H1 (cell line): ENCODE measurements around the gene RAMP1. TPM values are rescaled to one million over a fixed set of nuclear protein-coding genes. Genes with fewer than 3 reads are reported as not detected.
A peak's percentile ranks its signal among the peaks of the same experiment; 100 is the strongest.

Experiments
- CTCF ChIA-PET: fragments of 300-600 bp; sonication (Branson Sonifier 250); formaldehyde crosslinking; loops from one replicate; lab custom pipeline; 2021; ENCODE audit not compliant: partially characterized antibody; lab: Charles Lee
- POLR2A ChIA-PET: fragments of 300-600 bp; sonication (Branson Sonifier 250); formaldehyde crosslinking; loops from one replicate; lab custom pipeline; 2021; ENCODE audit warnings: inconsistent platforms; ENCODE audit not compliant: partially characterized antibody; lab: Charles Lee
- DNase-seq, 2 experiments: peaks; one replicate each; pipeline versions ENCODE4 v3.0.0 to v3.0.0-alpha.2; 2010 to 2022; ENCODE audit warnings: low spot score in 2 of 2, low read depth in 1 of 2, mixed read lengths in 1 of 2
- FAIRE-seq: peaks from 2 replicates; lab custom pipeline; 2011; peaks lifted over from hg19 to GRCh38; lab: Jason Lieb, UNC
- H2AFZ ChIP-seq: 2 replicates; pipeline ENCODE4 v1.8.1; 2012; ENCODE audit warnings: low read length, inconsistent platforms
- H2AK5ac ChIP-seq: 2 replicates; pipeline ENCODE4 v1.6.1; 2013; ENCODE audit warnings: low read depth, low read length
- H2BK120ac ChIP-seq: replicated peaks from 2 replicates; pipeline ENCODE3; 2013; ENCODE audit warnings: low read depth, low read length, inconsistent platforms
- H2BK12ac ChIP-seq: 2 replicates; pipeline ENCODE4 v1.6.1; 2013; ENCODE audit warnings: low read depth, low read length
- H2BK15ac ChIP-seq: 2 replicates; pipeline ENCODE4 v1.6.1; 2013; ENCODE audit warnings: low read length
- H2BK20ac ChIP-seq: 2 replicates; pipeline ENCODE4 v1.6.1; 2013; ENCODE audit warnings: low read length
- H2BK5ac ChIP-seq: 2 replicates; pipeline ENCODE4 v1.6.1; 2013; ENCODE audit warnings: low read depth, low read length
- H3K14ac ChIP-seq: 2 replicates; pipeline ENCODE4 v1.6.1; 2013; ENCODE audit warnings: inconsistent platforms; ENCODE audit not compliant: insufficient read length
- H3K18ac ChIP-seq: 2 replicates; pipeline ENCODE4 v1.6.1; 2013; ENCODE audit warnings: low read length; ENCODE audit errors: extremely low read depth
- H3K23ac ChIP-seq: 2 replicates; pipeline ENCODE4 v1.6.1; 2013; ENCODE audit warnings: inconsistent platforms; ENCODE audit not compliant: insufficient read length
- H3K23me2 ChIP-seq: 2 replicates; pipeline ENCODE4 v1.6.1; 2013; ENCODE audit warnings: low read depth, low read length
- H3K27ac ChIP-seq: 2 replicates; pipeline ENCODE4 v1.6.1; 2011; ENCODE audit warnings: low read depth, low read length, inconsistent platforms
- H3K27me3 ChIP-seq, 4 experiments: replicated peaks in 1 of 4; 1 replicate in 1 of 4; 2 replicates in 3 of 4; pipeline versions ENCODE4 v1.6.1 to v1.8.1; 2011 to 2013; ENCODE audit warnings: low read length in 3 of 4, mild to moderate bottlenecking in 3 of 4, inconsistent platforms in 2 of 4, mixed read lengths in 2 of 4, moderate library complexity in 1 of 4; ENCODE audit not compliant: control insufficient read depth in 3 of 4, insufficient read depth in 3 of 4; ENCODE audit errors: extremely low read depth in 1 of 4
- H3K36me3 ChIP-seq, 4 experiments: 2 replicates each; pipeline versions ENCODE4 v1.6.1 to v1.8.1; 2011 to 2013; ENCODE audit warnings: mild to moderate bottlenecking in 4 of 4, low read length in 3 of 4, moderate library complexity in 2 of 4, control low read depth in 1 of 4, inconsistent platforms in 1 of 4; ENCODE audit not compliant: insufficient read depth in 4 of 4, control insufficient read depth in 2 of 4
- H3K4ac ChIP-seq: replicated peaks from 2 replicates; pipeline ENCODE3; 2013; ENCODE audit warnings: low read length, low read depth, mixed read lengths, inconsistent platforms; ENCODE audit not compliant: insufficient read length
- H3K4me1 ChIP-seq, 4 experiments: replicated peaks in 1 of 4; 1 replicate in 1 of 4; 2 replicates in 3 of 4; pipeline versions ENCODE4 v1.6.1 to v1.8.1; 2011 to 2013; ENCODE audit warnings: low read length in 3 of 4, inconsistent platforms in 2 of 4, mixed read lengths in 1 of 4; ENCODE audit not compliant: insufficient read depth in 4 of 4, control insufficient read depth in 3 of 4
- H3K4me2 ChIP-seq, 2 experiments: 2 replicates each; pipeline versions ENCODE4 v1.6.1 to v1.8.1; 2011 to 2013; ENCODE audit warnings: low read depth in 2 of 2, low read length in 2 of 2, control low read depth in 1 of 2, inconsistent platforms in 1 of 2, mild to moderate bottlenecking in 1 of 2; ENCODE audit not compliant: insufficient read depth in 1 of 2
- H3K4me3 ChIP-seq, 4 experiments: fragments of 200-600, 300-600 bp in 1 of 4; sonication (generic), shearing (Covaris generic), sonication (Bioruptor Twin) in 1 of 4; 2 replicates each; pipeline versions ENCODE4 v1.5.1 to v1.8.1; 2011 to 2016; ENCODE audit warnings: low read length in 4 of 4, low read depth in 3 of 4, control low read depth in 2 of 4, inconsistent platforms in 2 of 4, mild to moderate bottlenecking in 2 of 4, mixed read lengths in 1 of 4, moderate library complexity in 1 of 4; ENCODE audit not compliant: insufficient read depth in 2 of 4; ENCODE audit errors: extremely low read depth in 1 of 4
- H3K56ac ChIP-seq: replicated peaks from 2 replicates; pipeline ENCODE3; 2013; ENCODE audit warnings: low read depth, mild to moderate bottlenecking, mixed read lengths, low read length, inconsistent platforms; ENCODE audit not compliant: insufficient read length
- H3K79me1 ChIP-seq: 2 replicates; pipeline ENCODE4 v1.6.1; 2013; ENCODE audit warnings: low read depth, low read length, control low read depth
- H3K79me2 ChIP-seq, 2 experiments: 2 replicates each; pipeline versions ENCODE4 v1.6.1 to v1.8.1; 2012 to 2013; ENCODE audit warnings: low read length in 2 of 2, mild to moderate bottlenecking in 2 of 2, inconsistent platforms in 1 of 2; ENCODE audit not compliant: insufficient read depth in 2 of 2, control insufficient read depth in 1 of 2
- H3K9ac ChIP-seq, 4 experiments: replicated peaks in 1 of 4; 1 replicate in 1 of 4; 2 replicates in 3 of 4; pipeline versions ENCODE4 v1.6.1 to v1.8.1; 2011 to 2013; ENCODE audit warnings: low read depth in 3 of 4, low read length in 3 of 4, control low read depth in 2 of 4, mild to moderate bottlenecking in 2 of 4, moderate library complexity in 2 of 4, inconsistent platforms in 1 of 4; ENCODE audit errors: extremely low read depth in 1 of 4
- H3K9me3 ChIP-seq, 2 experiments: 2 replicates each; pipeline versions ENCODE4 v1.6.1 to v1.8.1; 2012 to 2013; ENCODE audit warnings: mild to moderate bottlenecking in 2 of 2, moderate library complexity in 2 of 2, control low read depth in 1 of 2, inconsistent platforms in 1 of 2, low read depth in 1 of 2, low read length in 1 of 2, mixed read lengths in 1 of 2; ENCODE audit not compliant: insufficient read depth in 2 of 2
- H4K20me1 ChIP-seq, 2 experiments: replicated peaks in 1 of 2; 2 replicates each; pipeline versions ENCODE3 to v1.8.1; 2011 to 2013; ENCODE audit warnings: inconsistent platforms in 2 of 2, low read length in 2 of 2, mild to moderate bottlenecking in 1 of 2; ENCODE audit not compliant: insufficient read depth in 2 of 2, control insufficient read depth in 1 of 2
- H4K5ac ChIP-seq: 2 replicates; pipeline ENCODE4 v1.6.1; 2013; ENCODE audit warnings: low read length, low read depth, mixed read lengths, inconsistent platforms; ENCODE audit not compliant: insufficient read length
- H4K8ac ChIP-seq: 2 replicates; pipeline ENCODE4 v1.8.0; 2013; ENCODE audit warnings: mild to moderate bottlenecking, moderate library complexity, low read length, inconsistent platforms; ENCODE audit not compliant: insufficient read depth; ENCODE audit errors: extremely low read depth
- H4K91ac ChIP-seq: replicated peaks from 2 replicates; pipeline ENCODE3; 2013; ENCODE audit warnings: low read length, mixed read lengths, inconsistent platforms; ENCODE audit not compliant: insufficient read length
- BACH1 ChIP-seq: IDR thresholded peaks from 2 replicates; pipeline ENCODE4 v1.6.1; 2012; ENCODE audit warnings: low read length, improper control_type of control experiment
- FOSL1 ChIP-seq: IDR thresholded peaks from 2 replicates; pipeline ENCODE4 v1.6.1; 2011; ENCODE audit warnings: mild to moderate bottlenecking, low read depth, low read length, moderate library complexity; ENCODE audit not compliant: insufficient read depth
- SIX5 ChIP-seq: IDR thresholded peaks from 2 replicates; pipeline ENCODE4 v1.6.1; 2011; ENCODE audit warnings: mild to moderate bottlenecking, low read depth, low read length
- TEAD4 ChIP-seq: IDR thresholded peaks from 2 replicates; pipeline ENCODE4 v1.6.1; 2012; ENCODE audit warnings: low read depth, low read length, inconsistent platforms, mixed read lengths
- WGBS, 2 experiments: shearing (Covaris generic) in 1 of 2; methylation state at CpG; one replicate each; pipeline versions ENCODE4 v1.1.6 to v1.1.7; 2013 to 2015; ENCODE audit warnings: low lambda C conversion rate in 2 of 2, mixed read lengths in 2 of 2, inconsistent platforms in 1 of 2, low coverage in 1 of 2, missing lambda C conversion rate in 1 of 2; ENCODE audit not compliant: insufficient replicate concordance in 2 of 2, insufficient coverage in 1 of 2, insufficient read length in 1 of 2; ENCODE audit errors: extremely low coverage in 1 of 2, missing lambda C conversion rate in 1 of 2; 5-methylcytosine and 5-hydroxymethylcytosine counted together
- polyA plus RNA-seq, 7 experiments: library from polyadenylated mRNA; depleted of rRNA in 3 of 7; stranded (reverse) in 5 of 7; unstranded in 2 of 7; fragments of >200 nt in 5 of 7; fragments of 200-250 nt in 2 of 7; gene quantifications; 1 replicate in 5 of 7; 2 replicates in 1 of 7; 4 replicates in 1 of 7; pipeline versions ENCODE4 v1.2.1 to v1.2.3, GENCODE V29; 2011 to 2013; ENCODE audit warnings: missing spikeins in 2 of 7, mixed read lengths in 2 of 7
- total RNA-seq: library from RNA; stranded (reverse); fragmentation: NEBNext Ultra II Directional; extraction: Animal tissue kit (Norgen Biotek cat#: 25700); gene quantifications from 2 replicates; pipeline ENCODE4 v1.2.1, GENCODE V29; 2021

The RAMP1 gene
- total and polyA plus RNA-seq, 2 of the 8 experiments (the other 6 are each of a cell fraction or from before 2014, with no cell fraction given): 0.65 to 4.3 TPM

- Histone ChIP-seq H3K9ac (no peak overlapping the region), H3K9me3 (no peaks in the 10 kb centered on the region), H4K91ac (no peak overlapping the region), H3K23me2 (no peaks in the 10 kb centered on the region), H2BK12ac (no peak overlapping the region), H3K79me1 (no peaks in the 10 kb centered on the region; the same call in 1 of the 2 replicates), H4K20me1 (no peaks in the 10 kb centered on the region), H3K36me3 (no peaks in the 10 kb centered on the region), H3K18ac (no peak overlapping the region), H2AFZ (no peak overlapping the region), H3K23ac (no peak overlapping the region), H3K4me2 (no peak overlapping the region), H2BK5ac (no peak overlapping the region), H3K4me1 (no peaks in the 10 kb centered on the region; a peak in 3 of 7 replicates), H3K4ac (no peak overlapping the region), H3K79me2 (no peaks in the 10 kb centered on the region), H3K14ac (no peak overlapping the region), H2AK5ac (no peak overlapping the region), H3K27me3 (no peaks in the 10 kb centered on the region; a peak in 1 of 7 replicates), H3K4me3 (no peak overlapping the region), H2BK120ac (no peak overlapping the region), H2BK15ac (no peak overlapping the region), H3K56ac (no peak overlapping the region), H4K5ac (no peak overlapping the region), H3K27ac (no peak overlapping the region), H2BK20ac (no peak overlapping the region), H4K8ac (no peak overlapping the region)
- TF ChIP-seq TEAD4 (peak; percentile 8; the same call in 1 of the 2 replicates), BACH1 (no peak), SIX5 (no peak), FOSL1 (no peak)
- WGBS, 2 experiments: 92% methylated on average over 1 of the region's 1 CpG; no CpG with 5 or more reads in 1 of the 2 experiments
- CTCF ChIA-PET: no interaction called here
- DNase-seq (no peak), FAIRE-seq (no peak)
- POLR2A ChIA-PET: interaction anchor here (1.1 to 1.9 kb wide), 2 partner anchors 11 to 14 kb away, joined by 3 to 5 read pairs; no protein-coding TSS in a partner anchor
These were observed 38.6 kb downstream of the RAMP1 start for GRCh38 chr2:237898057-237898414.
